Activated T-cell treated with anti-CD3 and anti-CD28 coated beads for 1 hour (primary cell): Measurements from ENCODE around the gene STYXL1.
A peak's percentile ranks its signal among the peaks of the same experiment; 100 is the strongest.
"Not testable (repeated sequence)": the region's sequence is repeated elsewhere in the genome, so short reads cannot be mapped to it uniquely, and the experiment has no call there.

Experiments
- DNase-seq: peaks from one replicate; pipeline ENCODE4 v3.0.0-alpha.2; 2020; ENCODE audit warnings: low read depth

Gene STYXL1

DNA sequence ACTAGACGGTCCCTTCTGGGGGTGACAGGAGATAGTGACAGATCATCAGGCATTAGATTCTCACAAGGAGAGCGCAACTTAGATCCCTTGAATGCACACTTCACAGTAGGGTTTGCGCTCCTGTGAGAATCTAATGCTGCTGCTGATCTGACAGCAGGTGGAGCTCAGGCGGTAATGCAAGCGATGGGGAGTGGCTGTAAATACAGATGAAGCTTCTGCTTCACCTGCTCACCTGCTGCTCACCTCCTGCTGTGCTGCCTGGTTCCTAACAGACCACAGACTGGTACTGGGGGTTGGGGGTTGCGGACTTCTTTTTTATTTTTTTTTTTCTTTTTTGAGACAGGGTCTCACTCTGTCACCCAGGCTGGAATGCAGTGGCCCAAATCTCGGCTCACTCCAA lies 18.1 kb downstream of the STYXL1 start:
- DNase-seq: not testable (repeated sequence)

DNA sequence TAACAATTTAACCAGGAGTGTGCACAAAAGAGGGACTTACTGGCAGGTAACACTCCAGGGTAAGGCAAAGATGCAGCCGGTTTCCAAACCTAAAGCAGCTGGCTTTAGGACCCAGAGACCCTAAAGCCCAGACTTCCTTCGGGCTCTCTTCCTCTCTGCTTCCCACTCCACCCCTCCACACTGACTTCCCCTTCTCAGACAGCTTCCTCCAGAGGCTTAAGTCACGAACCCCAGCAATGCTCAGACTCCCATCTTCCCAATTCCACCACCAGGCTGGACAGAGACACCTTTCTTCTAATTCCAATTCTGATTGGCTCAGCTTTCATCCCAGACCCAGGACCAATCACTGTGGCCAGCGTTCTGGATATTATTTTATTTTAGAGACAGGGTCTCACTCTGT lies 24.8 kb downstream of the STYXL1 start:
- no peak for DNase-seq

DNA sequence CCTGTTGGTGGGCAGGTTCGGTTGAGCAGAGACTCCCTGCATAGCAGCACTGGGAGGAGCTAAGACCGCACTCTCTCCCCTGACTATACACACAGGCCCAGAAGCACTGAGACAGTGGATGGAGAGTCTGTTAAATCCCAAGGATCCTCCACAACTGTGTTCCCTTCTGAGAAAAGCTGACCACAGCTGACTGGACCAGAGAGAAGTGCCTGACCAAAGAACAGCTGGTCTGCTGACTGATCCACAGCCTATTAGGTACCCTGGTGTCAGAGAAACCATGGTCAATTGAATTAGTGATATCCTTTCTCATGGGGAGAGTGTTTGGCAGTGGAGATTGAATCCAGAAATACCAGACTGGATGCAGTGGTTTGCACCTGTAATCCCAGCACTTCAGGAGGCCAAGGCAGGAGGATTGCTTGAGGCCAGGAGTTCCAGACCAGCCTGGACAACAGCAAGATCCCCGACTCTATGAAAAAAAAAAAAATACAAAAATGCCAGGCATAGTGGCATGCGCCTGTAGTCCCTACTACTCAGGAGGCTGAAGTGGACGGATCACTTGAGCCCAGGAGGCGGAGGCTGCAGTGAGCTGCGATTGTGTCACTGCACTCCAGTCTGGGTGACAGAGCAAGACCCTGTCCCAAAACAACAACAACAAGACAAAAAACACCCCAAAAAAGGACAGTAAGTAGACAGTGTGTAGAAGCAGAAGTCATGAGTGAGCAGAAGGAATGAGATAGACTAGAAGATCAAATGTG lies 25.6 kb downstream of the STYXL1 start:
- no peak for DNase-seq

DNA sequence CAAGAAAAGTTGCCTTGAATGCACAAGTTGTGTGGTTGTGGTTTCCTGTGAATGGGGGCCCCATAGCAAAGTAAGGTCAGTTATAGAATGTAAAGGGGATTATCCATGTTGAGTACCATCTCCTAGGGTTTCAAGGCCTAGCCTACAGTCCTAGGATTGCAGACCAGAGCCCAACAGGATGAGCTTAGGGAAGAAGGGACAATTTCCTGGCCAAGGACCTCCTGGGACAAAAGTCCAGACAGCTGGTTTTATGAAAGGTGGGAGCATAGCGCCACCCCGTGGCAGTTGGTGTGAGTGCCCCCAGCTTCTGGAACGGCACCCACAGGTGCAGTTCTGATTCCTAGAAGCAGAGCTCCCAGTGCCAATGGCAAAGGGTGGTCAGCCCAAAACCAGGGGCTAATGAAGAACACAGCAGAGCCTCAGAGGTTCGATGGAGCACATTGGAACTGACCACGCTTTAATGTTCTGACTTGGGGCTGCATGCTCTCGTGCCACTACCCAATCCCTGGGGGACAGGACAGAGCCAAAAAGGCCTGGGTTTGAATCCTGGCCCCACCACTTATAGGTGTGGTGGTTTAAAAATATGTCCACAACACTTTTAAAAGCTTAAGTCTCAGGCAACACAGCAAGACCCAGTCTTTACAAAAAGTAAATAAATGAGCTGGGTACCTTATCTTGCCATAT lies 27.6 kb downstream of the STYXL1 start:
- DNase-seq: peak; percentile 66

DNA sequence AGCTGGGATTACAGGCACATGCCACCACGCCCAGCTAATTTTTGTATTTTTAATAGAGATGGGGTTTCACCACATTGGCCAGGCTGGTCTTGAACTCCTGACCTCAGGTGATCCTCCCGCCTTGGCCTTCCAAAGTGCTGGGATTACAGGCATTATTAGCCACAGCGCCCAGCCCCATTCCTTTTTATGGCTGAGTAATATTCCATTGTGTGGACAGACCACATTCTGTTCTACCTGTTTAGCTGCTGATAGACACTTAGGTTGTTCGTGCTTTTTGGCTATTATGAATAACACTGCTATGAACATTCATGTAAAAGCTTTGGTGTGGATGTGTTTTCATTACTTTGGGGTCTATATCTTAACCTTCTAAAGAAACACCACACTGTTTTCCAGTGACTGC lies 29.3 kb downstream of the STYXL1 start:
- not testable (repeated sequence) for DNase-seq

DNA sequence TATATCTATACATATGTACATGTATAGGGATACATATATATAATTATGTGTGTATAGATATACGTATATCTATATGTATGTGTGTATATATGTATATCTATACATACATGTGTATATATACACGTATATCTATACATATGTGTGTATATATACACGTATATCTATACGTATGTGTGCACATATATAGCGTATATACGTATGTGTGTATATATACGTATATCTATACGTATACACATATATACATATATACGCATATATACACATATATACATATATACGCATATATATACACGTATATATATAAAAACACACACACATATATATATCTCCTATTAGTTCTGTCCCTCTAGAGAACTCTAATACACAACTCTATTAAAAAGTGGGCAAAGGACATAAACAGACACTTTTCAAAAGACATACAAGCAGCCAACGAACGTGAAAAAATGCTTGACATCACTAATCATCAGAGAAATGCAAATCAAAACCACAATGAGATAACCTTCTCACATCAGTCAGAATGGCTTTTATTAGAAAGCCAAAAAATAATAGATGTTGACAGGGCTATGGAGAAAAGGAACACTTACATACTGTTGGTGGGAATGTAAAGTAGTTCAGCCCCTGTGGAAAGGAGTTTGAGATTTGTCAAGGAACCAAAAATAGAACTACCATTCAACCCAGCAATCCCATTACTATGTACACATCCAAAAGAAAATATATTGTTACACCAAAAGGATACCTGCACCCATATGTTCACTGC lies 31.4 kb downstream of the STYXL1 start:
- no peak for DNase-seq

DNA sequence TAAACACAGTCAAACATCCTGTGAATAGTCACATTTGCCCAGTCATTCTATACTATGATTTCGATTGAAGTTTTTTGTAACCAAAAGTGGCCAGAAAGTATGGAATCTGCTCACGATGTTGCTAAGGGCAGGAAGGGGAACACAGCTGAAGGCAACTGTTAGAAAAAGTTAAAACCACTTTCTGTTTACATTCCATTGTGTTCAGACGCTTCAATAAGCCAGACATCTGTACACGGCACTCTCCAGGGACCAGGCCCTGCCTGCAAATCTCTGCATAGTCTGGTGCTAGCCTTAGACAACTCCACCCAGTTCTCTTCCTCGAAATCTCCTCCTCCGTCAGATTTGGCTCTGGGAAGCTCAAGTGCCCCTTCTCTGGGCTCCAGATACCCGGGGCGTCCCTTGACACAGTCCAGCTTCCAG lies 36.3 kb downstream of the STYXL1 start:
- DNase-seq: no peak

DNA sequence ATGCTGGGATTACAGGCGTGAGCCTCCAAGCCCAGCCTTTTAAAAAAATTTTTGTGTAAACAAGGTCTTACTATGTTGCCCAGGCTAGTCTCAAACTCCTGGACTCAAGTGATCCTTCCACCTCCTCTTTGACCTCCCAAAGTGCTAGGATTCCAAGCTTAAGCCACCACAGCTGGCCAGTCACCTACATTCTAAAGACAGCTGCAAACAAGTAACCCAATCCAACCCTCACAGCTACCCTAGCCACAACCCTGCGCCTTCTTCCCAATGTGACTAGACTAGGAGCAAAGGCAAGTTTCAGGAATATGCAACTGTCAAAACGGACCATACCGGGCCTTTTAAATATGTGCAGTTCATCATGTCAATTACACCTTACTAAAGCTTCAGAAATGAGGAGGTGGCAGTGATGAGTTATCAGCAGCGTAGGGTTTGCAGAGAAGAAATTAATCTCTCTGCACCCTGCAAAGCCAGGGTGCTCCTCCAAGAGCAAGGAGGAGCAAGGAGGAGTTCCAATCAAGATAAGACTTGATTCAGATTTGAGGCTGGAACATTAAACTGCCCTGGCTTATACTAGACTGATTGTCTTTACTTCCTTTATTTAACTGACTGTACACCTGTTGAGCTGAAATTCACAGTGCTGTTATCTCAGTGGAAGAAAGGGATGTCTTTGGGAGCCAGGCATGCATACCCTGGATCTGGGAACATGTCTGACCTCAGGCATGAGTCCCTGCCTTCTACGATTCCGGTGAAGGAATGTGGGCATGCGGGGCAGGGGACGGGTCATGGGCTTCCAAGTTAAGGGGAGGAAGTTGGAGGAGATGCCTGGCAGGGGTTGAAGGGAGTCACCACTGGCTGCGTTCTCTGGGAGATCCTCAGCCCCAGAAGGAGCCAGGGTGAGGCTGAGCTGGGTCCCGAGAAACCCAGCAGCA lies 37.9 kb downstream of the STYXL1 start:
- DNase-seq: no peak

DNA sequence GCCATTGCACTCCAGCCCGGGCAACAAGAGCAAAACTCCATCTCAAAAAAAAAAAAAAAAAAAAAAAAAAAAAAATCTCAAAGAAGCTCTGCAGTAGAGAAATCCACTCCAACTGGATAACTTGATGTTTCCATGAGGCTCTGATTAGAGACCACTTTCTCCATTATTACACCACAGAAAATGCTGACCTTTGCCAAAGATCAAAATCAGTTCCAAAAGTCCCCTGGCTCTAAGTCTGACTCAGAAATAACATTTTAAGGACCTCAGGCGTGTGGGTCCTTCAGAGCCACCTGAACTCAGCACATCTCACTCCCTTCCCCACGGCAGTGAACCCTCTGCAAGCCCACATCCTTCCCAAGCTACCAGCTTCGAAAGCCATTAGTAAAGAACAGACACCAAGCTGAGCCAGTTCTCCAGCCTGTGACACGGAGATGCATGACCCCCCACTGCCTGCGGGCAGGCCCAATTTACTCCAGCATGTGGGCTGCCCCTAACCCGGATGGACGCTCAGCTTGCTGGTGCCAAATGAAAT lies 39.6 kb downstream of the STYXL1 start:
- DNase-seq: no peak

DNA sequence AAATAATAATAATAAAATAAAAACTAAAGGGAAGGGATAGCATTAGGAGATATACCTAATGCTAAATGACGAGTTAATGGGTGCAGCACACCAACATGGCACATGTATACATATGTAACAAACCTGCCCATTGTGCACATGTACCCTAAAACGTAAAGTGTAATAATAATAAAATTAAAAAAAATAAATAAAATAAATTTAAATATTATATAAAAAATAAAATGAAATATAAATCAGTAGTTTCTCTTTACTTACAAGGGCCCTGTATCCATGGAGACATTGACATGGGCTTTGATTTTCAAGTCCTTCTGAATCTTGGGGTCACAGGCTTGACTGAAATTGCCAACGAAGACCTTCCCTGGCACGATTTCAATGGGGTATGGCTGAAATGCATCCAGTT lies 42.8 kb downstream of the STYXL1 start:
- DNase-seq: not testable (repeated sequence)

DNA sequence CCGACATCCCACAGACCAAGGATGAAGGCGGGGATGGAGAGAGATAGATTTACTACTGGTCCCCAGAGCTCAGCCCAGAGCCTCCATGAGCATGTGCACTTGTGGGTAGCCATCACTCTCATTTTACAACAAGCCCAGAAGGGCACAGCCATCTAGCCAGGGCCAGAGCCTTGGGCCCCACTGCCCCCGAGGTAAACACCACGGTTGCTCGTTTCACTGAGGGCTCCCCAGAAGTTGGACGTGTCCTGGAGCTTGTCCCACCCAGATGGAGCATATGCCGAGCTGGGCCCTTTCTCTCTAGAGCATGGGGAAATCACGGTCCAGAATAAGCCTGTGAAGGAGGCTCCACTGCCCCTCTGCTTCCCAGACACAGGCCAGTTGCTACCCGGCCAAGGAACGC lies 44.4 kb downstream of the STYXL1 start:
- DNase-seq: no peak

DNA sequence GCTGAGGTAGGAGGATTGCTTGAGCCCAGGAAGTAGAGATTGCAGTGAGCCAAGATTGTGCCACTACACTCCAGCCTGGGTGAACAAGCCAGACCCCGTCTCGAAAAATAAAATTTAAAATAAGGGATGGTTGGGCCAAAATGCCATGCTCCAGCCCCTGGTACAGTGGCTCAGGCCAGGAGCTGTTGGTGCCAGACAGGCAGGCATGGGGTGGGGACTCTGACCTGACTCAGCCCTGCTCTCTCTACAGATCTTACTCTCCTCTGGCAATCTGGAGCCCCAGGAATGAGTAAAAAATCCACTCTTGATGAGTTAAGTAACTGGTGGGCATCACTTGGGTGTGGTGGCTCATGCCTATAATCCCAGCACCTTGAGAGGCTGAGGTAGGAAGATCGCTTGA lies 45.0 kb downstream of the STYXL1 start:
- no peak for DNase-seq

DNA sequence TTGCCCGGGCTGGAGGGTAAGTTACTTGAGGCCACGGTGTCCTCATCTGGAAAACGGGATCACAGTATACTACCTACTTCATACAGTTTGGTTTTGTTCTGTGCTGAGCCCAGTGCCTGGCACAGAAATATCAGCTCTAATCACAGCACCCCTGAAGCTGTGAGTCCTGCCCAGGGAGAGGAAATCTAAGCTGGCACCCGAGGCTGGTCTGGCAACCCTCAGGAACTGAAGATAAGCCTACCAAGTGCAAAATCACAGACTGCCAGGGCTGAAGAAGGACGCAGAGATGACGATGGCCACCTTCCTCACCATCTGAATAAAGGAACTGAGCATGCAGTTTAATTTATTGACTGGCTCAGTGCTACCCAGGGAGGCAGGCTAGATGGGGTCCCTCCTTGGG lies 45.7 kb downstream of the STYXL1 start:
- DNase-seq: no peak

DNA sequence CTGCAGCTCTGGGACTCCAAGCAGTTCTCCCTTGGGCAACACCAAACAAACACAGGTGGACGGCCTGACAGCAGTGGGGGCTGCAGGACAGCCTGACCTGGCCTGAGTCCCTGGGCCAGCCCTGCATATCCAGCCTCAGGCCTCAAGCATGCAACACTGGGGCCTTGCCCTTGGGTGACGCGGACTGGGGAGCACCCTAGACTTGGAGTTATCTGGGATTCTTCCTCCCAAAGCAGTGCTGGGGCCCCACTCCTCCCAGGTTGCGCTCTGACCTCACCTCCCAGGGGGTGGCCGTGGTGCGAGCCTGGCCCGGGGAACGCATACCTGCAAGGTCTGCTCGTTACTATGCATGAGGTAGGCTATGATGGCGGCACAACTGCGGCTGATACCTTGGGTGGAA lies 47.2 kb downstream of the STYXL1 start:
- no peak for DNase-seq

DNA sequence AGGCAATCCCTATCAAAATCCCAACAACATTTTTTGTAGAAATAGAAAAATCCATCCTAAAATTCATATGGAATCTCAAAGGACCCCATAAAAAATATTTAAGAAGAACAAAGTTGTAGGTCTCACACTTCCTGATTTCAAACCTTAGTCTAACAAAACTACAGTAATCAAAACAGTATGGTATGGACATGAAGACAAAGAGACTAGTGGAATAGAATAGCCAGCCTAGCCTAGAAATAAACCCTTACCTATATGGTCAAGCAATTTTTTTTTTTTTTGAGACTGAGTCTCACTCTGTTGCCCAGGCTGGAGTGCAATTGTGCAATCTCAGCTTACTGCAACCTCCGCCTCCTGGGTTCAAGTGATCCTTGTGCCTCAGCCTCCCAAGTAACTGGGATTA lies 49.8 kb downstream of the STYXL1 start:
- no peak for DNase-seq

DNA sequence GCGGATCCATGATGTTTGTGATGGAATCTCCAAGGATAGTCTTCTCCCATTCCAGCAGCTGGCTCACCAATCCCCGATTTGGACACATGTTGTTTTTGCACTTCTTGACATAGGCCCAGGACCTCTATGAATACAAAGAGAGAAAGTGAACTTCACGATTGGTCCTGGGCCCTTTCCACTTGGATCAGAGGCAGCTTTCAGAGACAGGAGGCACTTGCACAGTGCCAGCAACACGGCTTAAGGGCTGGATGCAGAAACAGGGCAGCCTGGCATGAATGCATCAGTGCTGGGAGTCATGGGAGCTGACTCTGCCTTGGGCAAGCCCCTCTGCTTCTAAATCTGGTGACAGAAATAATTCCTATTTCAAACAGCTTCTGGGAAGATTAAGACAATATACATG lies 51.3 kb downstream of the STYXL1 start:
- no peak for DNase-seq

DNA sequence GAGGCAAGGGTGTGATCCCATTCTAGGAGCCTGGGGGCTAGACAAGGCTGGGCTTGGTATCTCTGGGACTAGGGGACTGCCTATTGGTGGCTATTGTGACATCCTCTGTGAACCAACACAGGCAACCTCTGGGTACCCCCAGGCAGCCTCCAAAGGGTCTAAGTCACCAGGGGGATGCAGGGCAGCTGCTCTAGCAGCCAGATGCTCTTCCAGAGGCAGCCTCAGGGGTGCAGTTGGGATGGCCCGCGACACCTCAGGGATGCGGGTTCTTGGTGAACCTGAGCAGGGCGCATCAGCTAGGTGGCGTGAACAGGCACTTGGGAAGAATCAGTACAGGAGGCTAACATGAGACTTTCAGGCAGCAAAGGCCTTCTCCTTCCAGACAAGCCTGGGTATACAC lies 51.8 kb downstream of the STYXL1 start:
- no peak for DNase-seq

DNA sequence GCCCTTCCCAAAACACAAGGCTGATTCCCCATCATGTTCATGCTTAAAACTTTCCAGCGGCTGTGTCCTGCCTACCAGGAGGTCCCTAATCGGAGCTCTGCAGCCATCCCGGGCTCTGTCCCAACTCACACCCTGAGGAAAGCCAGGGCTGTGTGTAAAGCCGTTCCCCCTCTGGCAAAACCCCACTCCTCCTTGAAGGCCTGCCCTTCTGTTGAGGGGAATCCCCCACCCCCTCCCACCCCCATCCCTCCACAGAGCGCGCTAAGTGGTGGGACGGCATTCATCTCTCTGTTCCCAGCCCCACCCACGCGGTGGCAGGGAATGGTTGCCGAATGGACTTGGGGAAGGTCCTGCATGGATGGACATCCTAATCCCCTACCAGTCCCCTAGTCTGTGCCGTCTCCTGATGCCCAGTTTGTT lies 52.7 kb downstream of the STYXL1 start:
- DNase-seq: no peak

DNA sequence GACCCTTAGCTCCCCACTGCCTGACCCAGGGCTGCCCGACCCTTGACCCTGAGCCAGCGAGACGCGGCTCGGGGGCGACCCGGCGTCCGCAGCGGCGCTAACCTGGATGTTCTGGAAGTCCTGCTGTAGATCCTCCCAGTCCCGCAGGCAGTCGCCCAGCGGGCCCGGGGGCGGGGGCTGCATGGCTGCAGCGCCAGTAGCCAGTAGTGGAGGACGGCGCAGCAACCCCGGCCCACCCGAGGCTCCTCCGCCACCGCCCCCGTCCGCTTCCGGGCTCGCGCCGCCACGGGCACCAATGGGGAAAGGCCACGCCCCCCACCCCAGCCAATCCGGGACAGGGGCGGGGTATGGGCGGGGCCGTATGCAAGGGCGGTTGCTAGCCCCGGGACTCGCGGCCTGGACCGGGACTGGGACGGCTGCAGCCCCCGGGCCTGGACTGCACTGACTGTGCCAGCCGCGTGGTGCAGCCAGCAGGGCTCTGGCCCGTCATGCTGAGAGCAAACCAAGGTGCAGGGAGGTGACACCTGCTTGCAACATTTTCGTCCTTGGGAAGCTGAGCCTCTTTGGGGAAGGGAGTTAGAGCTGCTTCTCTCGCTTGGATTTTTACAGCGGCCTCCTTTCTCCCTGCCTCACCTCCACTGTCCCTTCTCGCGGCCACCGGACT lies 53.3 kb downstream of the STYXL1 start, which contains the start of gene TMEM120A:
TMEM120A (minus strand) TSS at position 208 of the 664 bp plus-strand sequence; CDS start at position 183, 25 bp downstream.
- DNase-seq: peak; percentile 96

DNA sequence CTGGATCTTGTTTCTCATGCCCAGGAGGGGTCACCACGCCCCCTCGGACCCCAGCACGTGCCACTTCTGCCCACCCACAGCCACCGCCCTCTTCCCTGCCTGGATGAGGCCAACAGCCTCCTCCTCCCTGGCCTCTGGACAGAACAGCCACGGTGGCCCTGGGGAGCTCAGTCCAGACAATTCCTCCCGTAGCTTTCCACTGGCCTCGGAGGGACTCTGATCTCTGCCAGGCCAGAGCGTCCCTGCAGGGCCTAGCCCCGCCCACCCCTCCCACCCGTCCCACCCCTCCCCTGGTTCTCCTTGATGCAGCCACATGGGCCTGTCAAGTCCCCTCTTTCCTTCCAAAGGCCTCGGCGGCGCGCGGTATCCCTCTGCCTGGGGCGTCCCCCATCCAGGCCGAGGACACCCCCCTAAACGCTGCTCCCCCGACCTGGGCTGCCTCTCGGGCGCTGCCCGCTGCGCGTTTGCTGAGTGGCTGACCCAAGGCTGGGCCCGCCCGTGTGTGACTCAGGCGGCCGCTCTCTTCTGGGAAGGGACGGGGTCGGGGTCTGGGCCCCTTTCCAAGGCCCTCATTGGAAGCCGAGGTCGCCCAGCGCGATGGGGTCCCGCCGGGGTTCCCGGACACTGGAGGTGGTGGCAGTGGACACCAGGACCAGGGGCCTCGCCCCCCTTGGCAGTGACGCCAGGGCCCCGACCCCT lies 54.0 kb downstream of the STYXL1 start:
- DNase-seq: no peak
